ENCODE data around the gene ALKBH3. TPM values are rescaled to one million over a fixed set of nuclear protein-coding genes. Genes with fewer than 3 reads are reported as not detected.
A peak's percentile ranks its signal among the peaks of the same experiment; 100 is the strongest.

Gene ALKBH3
- total RNA-seq, 3 donors from 2014 or later (not counting 1 experiment from before 2014, with no cell fraction given), result 24.3 to 30.8 (median 29.6) TPM

- peaks cover 7% of the 10 kb centered on the region for H3K4me1 ChIP-seq (ENCODE audit: control insufficient read depth, insufficient read depth, low read length)
- H3K27me3 Mint-ChIP-seq (ENCODE audit: low read depth in 2 of 2), result peaks cover 16 to 27% of the 10 kb centered on the region in 2 donors
- H3K9me3 ChIP-seq (ENCODE audit: control insufficient read depth, insufficient read depth, low read length), result no peaks in the 10 kb centered on the region
- intact Hi-C loops (cut with micrococcal nuclease), result no loop called here
- H3K4me3 Mint-ChIP-seq, result no peak overlapping the region
- no peaks in the 10 kb centered on the region for H3K9me3 Mint-ChIP-seq
- no peak for ATAC-seq
- H3K36me3 ChIP-seq (ENCODE audit: control insufficient read depth, insufficient read depth, low read length), result no peaks in the 10 kb centered on the region
- DNase-seq, result no peak
- no peak overlapping the region for H3K27ac Mint-ChIP-seq
- no peak overlapping the region for H3K27ac ChIP-seq (ENCODE audit: low read length)
- no peaks in the 10 kb centered on the region for H3K36me3 Mint-ChIP-seq
- no peak for TF ChIP-seq CTCF (IDR thresholded peaks at IDR 0.05)
- peaks cover 4% of the 10 kb centered on the region for H3K27me3 ChIP-seq (ENCODE audit: control insufficient read depth, insufficient read depth, low read length)
- whole genome bisulfite sequencing (ENCODE audit: insufficient coverage), result 77% methylated on average over 3 of the region's 3 CpGs
- H3K4me3 ChIP-seq (ENCODE audit: low read length), result no peak overlapping the region
- peaks cover 15 to 16% of the 10 kb centered on the region in 2 donors for H3K4me1 Mint-ChIP-seq
Observed at GRCh38 chr11:43874078-43874477, 6.6 kb upstream of the ALKBH3 start.

- Mint-ChIP-seq H3K27ac (no peak overlapping the region), H3K9me3 (no peaks in the 10 kb centered on the region), H3K36me3 (no peaks in the 10 kb centered on the region), H3K4me3 (no peak overlapping the region), H3K27me3 (ENCODE audit: low read depth in 2 of 2) (peaks cover 16 to 30% of the 10 kb centered on the region in 2 donors), H3K4me1 (peaks cover 9% of the 10 kb centered on the region in 2 donors)
- peaks cover 4% of the 10 kb centered on the region for H3K27me3 ChIP-seq (ENCODE audit: control insufficient read depth, insufficient read depth, low read length)
- intact Hi-C loops (cut with micrococcal nuclease), result no loop called here
- DNase-seq (no peak), ATAC-seq (no peak)
- peaks cover under 1% of the 10 kb centered on the region for H3K4me1 ChIP-seq (ENCODE audit: control insufficient read depth, insufficient read depth, low read length)
- WGBS (ENCODE audit: insufficient coverage), result no CpG with 5 or more reads among the region's 1 CpG
- H3K27ac ChIP-seq (ENCODE audit: low read length), result no peak overlapping the region
- H3K36me3 ChIP-seq (ENCODE audit: control insufficient read depth, insufficient read depth, low read length), result no peaks in the 10 kb centered on the region
- no peak overlapping the region for H3K4me3 ChIP-seq (ENCODE audit: low read length)
- H3K9me3 ChIP-seq (ENCODE audit: control insufficient read depth, insufficient read depth, low read length), result no peaks in the 10 kb centered on the region
- TF ChIP-seq CTCF (IDR thresholded peaks at IDR 0.05), result no peak
Observed at GRCh38 chr11:43874738-43875137, 5.9 kb upstream of the ALKBH3 start.

- WGBS (ENCODE audit: insufficient coverage), result 48% methylated on average over 13 of the region's 13 CpGs
- TF ChIP-seq CTCF (IDR thresholded peaks at IDR 0.05), result no peak
- peaks cover 17% of the 10 kb centered on the region for H3K36me3 ChIP-seq (ENCODE audit: control insufficient read depth, insufficient read depth, low read length)
- H3K36me3 Mint-ChIP-seq, result no peaks in the 10 kb centered on the region
- H3K4me3 Mint-ChIP-seq, result peak overlapping the region; percentile 98
- peaks cover 13% of the 10 kb centered on the region for H3K4me1 ChIP-seq (ENCODE audit: control insufficient read depth, insufficient read depth, low read length)
- peak overlapping the region; percentile 78 for H3K4me3 ChIP-seq (ENCODE audit: low read length)
- H3K27me3 Mint-ChIP-seq (ENCODE audit: low read depth in 2 of 2), result peaks cover 9 to 20% of the 10 kb centered on the region in 2 donors
- H3K27ac ChIP-seq (ENCODE audit: low read length), result peak overlapping the region; percentile 68
- peaks cover 20 to 26% of the 10 kb centered on the region in 2 donors for H3K4me1 Mint-ChIP-seq
- H3K27me3 ChIP-seq (ENCODE audit: control insufficient read depth, insufficient read depth, low read length), result peaks cover 4% of the 10 kb centered on the region
- DNase-seq, result no peak
- no peaks in the 10 kb centered on the region for H3K9me3 ChIP-seq (ENCODE audit: control insufficient read depth, insufficient read depth, low read length)
- ATAC-seq, result no peak
- peak overlapping the region; percentile 93 to 97 for H3K27ac Mint-ChIP-seq
- no peaks in the 10 kb centered on the region for H3K9me3 Mint-ChIP-seq
- intact Hi-C loops (cut with micrococcal nuclease), result loop anchor here (1.0 to 5.0 kb wide), 2 partner anchors 11 to 198 kb away; partner anchors contain the start of gene HSD17B12
Observed at GRCh38 chr11:43879789-43880639, 617 bp upstream of the ALKBH3 start.
